Mesangial cell (primary cell): ENCODE results near the gene RNGTT. TPM values are rescaled to one million over a fixed set of nuclear protein-coding genes. Genes with fewer than 3 reads are reported as not detected.

Experiments
- total RNA-seq: library from RNA; depleted of rRNA; stranded (reverse); fragments of >200 nt; gene quantifications from 2 replicates; pipeline ENCODE4 v1.2.3, GENCODE V29; 2015

Gene RNGTT
- total RNA-seq = 5.8 and 12.1 TPM in 2 replicates

DNA sequence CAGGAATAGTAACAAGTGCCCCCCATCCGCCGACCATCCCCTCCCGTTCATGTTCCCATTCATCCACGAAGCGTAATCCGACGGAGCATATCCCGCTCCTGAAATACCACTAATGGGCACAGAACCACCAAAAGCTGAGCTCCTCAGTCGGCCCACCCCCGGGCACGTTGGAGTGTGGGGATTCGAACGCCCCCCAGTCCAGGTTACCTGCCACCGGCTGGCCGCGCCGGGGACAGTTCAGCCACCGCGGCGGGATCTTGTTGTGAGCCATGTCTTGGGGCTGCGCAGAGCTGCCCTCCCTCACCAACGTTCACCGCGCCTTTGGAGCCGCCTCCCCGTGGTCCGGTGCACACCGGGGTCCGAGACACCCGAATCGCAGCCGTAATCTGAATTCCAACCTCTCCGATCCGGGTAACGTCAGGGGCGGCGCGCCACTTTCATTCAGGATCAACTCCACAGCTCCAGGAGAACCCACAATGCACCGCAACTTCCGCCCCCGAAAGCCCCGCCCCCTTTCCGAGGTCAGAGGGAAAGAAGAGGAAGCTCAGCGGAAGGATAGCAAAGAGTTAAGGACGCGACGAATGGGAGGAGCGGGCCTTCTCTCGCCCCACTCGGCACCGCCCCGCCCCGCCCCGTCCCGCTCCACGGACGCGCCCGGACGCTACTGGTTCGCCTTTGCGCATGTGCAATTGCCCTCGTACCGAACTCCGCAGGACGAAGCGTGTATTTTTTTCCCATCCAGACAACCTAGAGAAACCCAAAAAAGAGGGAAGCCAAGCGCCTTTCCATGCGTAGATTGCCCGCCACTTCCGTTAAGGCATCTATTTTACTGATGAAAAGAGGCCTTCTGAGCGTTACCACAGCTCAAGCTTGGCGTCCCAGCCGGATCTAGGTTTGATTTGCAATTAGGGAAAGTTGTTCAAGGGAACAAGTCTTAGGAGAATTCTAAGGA lies at the start of gene RNGTT:
Gene RNGTT (minus strand): TSS at position 480 of the 952 bp plus-strand sequence. CDS start 209 bp downstream, at position 271.

Other genes with a start within 250 kb of the RNGTT start
- 14.8 and 56.0 TPM in 2 replicates for gene PNRC1, start 117.1 kb upstream of the RNGTT start, total RNA-seq
- 2.9 and 4.2 TPM in 2 replicates for gene SRSF12, start 154.5 kb upstream of the RNGTT start, total RNA-seq
- 7.9 and 12.9 TPM in 2 replicates for gene PM20D2, start 182.4 kb upstream of the RNGTT start, total RNA-seq